Activated T-helper 2 cell treated with anti-CD3 and anti-CD28 coated beads, Interferon-gamma antibody, Interleukin-2, Interleukin-4, amounts not matched to agents 10 μg/mL and 5 μg/mL and 100 μg/mL, durations not matched to agents 14 hours and 24 hours and 36 hours (primary cell): Measurements from ENCODE around the gene KIAA0513. TPM values are rescaled to one million over a fixed set of nuclear protein-coding genes. Genes with fewer than 3 reads are reported as not detected.

Source experiments
- DNase-seq: peaks from one replicate; pipeline ENCODE4 v3.0.0; 2021; ENCODE audit warnings: low spot score
- H3K27ac Mint-ChIP-seq: one replicate; pipeline ENCODE4 v1.8.0; 2021; ENCODE audit warnings: mixed read lengths
- H3K27me3 Mint-ChIP-seq: one replicate; pipeline ENCODE4 v1.8.0; 2021; ENCODE audit warnings: low read depth, mixed read lengths
- H3K36me3 Mint-ChIP-seq: one replicate; pipeline ENCODE4 v1.8.0; 2021; ENCODE audit warnings: low read depth, mixed read lengths
- H3K4me1 Mint-ChIP-seq: one replicate; pipeline ENCODE4 v1.8.0; 2021; ENCODE audit warnings: low read depth, mixed read lengths
- H3K4me3 Mint-ChIP-seq: one replicate; pipeline ENCODE4 v1.8.0; 2021; ENCODE audit warnings: low read depth, mild to moderate bottlenecking, moderate library complexity, mixed read lengths
- H3K9me3 Mint-ChIP-seq: one replicate; pipeline ENCODE4 v1.8.0; 2021; ENCODE audit warnings: mixed read lengths
- intact Hi-C: fragments of 100-400 bp; cut with micrococcal nuclease; formaldehyde crosslinking; loops from one replicate; pipeline ENCODE4 v1.15.1; 2023
- total RNA-seq: library from RNA; stranded (reverse); gene quantifications from 2 replicates; pipeline ENCODE4 v1.2.3, GENCODE V29; 2022

KIAA0513 gene
- total RNA-seq, 1 donor from 2014 or later: 13.6 TPM

- no peak overlapping the region for H3K4me3 Mint-ChIP-seq
- no peaks in the 10 kb centered on the region for H3K9me3 Mint-ChIP-seq
- H3K4me1 Mint-ChIP-seq: no peaks in the 10 kb centered on the region
- no peak overlapping the region for H3K27ac Mint-ChIP-seq
- intact Hi-C loops: no loop called here
- DNase-seq: no peak
- no peaks in the 10 kb centered on the region for H3K36me3 Mint-ChIP-seq
- H3K27me3 Mint-ChIP-seq: no peaks in the 10 kb centered on the region
These were observed 71.0 kb downstream of the KIAA0513 start for GRCh38 chr16:85098565-85098964.

- no peaks in the 10 kb centered on the region for H3K27me3 Mint-ChIP-seq
- no peak overlapping the region for H3K27ac Mint-ChIP-seq
- peaks cover 6% of the 10 kb centered on the region for H3K4me1 Mint-ChIP-seq
- no peaks in the 10 kb centered on the region for H3K36me3 Mint-ChIP-seq
- no peak for DNase-seq
- H3K9me3 Mint-ChIP-seq: no peaks in the 10 kb centered on the region
- intact Hi-C loops: no loop called here
- no peak overlapping the region for H3K4me3 Mint-ChIP-seq
These were observed 72.7 kb downstream of the KIAA0513 start for GRCh38 chr16:85100265-85100664.

- H3K4me1 Mint-ChIP-seq: peaks cover 6% of the 10 kb centered on the region
- no peaks in the 10 kb centered on the region for H3K27me3 Mint-ChIP-seq
- no peak for DNase-seq
- no peak overlapping the region for H3K27ac Mint-ChIP-seq
- no peaks in the 10 kb centered on the region for H3K36me3 Mint-ChIP-seq
- H3K9me3 Mint-ChIP-seq: no peaks in the 10 kb centered on the region
- intact Hi-C loops: no loop called here
- no peak overlapping the region for H3K4me3 Mint-ChIP-seq
These were observed 74.5 kb downstream of the KIAA0513 start for GRCh38 chr16:85101956-85102630.

- no peaks in the 10 kb centered on the region for H3K27me3 Mint-ChIP-seq
- H3K36me3 Mint-ChIP-seq: no peaks in the 10 kb centered on the region
- no peak overlapping the region for H3K4me3 Mint-ChIP-seq
- intact Hi-C loops: no loop called here
- DNase-seq: no peak
- no peak overlapping the region for H3K27ac Mint-ChIP-seq
- H3K4me1 Mint-ChIP-seq: peaks cover 6% of the 10 kb centered on the region
- H3K9me3 Mint-ChIP-seq: no peaks in the 10 kb centered on the region
These were observed 75.8 kb downstream of the KIAA0513 start for GRCh38 chr16:85103114-85104079.

GRCh38 chr16:85104147-85104546 lies 76.6 kb downstream of the KIAA0513 start:
- Mint-ChIP-seq H3K4me3 (no peak overlapping the region), H3K4me1 (peaks cover 6% of the 10 kb centered on the region), H3K27me3 (no peaks in the 10 kb centered on the region), H3K27ac (no peak overlapping the region), H3K36me3 (no peaks in the 10 kb centered on the region), H3K9me3 (no peaks in the 10 kb centered on the region)
- intact Hi-C loops: no loop called here
- no peak for DNase-seq

GRCh38 chr16:85104821-85105391 lies 77.3 kb downstream of the KIAA0513 start:
- H3K4me3 Mint-ChIP-seq: no peak overlapping the region
- H3K27ac Mint-ChIP-seq: peak overlapping the region; percentile 18
- H3K4me1 Mint-ChIP-seq: peaks cover 6% of the 10 kb centered on the region

GRCh38 chr16:85105475-85105874 lies 77.9 kb downstream of the KIAA0513 start:
- Mint-ChIP-seq H3K27me3 (no peaks in the 10 kb centered on the region), H3K9me3 (no peaks in the 10 kb centered on the region), H3K4me3 (no peak overlapping the region), H3K36me3 (no peaks in the 10 kb centered on the region), H3K27ac (no peak overlapping the region), H3K4me1 (peaks cover 6% of the 10 kb centered on the region)
- intact Hi-C loops: no loop called here
- no peak for DNase-seq

More at GRCh38 chr16:85104821-85105391, 77.3 kb downstream of the KIAA0513 start:
- H3K9me3 Mint-ChIP-seq: no peaks in the 10 kb centered on the region
- no peaks in the 10 kb centered on the region for H3K36me3 Mint-ChIP-seq
- no peaks in the 10 kb centered on the region for H3K27me3 Mint-ChIP-seq
- no peak for DNase-seq
- intact Hi-C loops: no loop called here

GRCh38 chr16:85107083-85107482 lies 79.5 kb downstream of the KIAA0513 start:
- H3K4me1 Mint-ChIP-seq: peaks cover 6% of the 10 kb centered on the region
- H3K36me3 Mint-ChIP-seq: no peaks in the 10 kb centered on the region
- H3K27me3 Mint-ChIP-seq: no peaks in the 10 kb centered on the region
- intact Hi-C loops: no loop called here
- DNase-seq: no peak
- no peak overlapping the region for H3K4me3 Mint-ChIP-seq
- H3K9me3 Mint-ChIP-seq: no peaks in the 10 kb centered on the region
- H3K27ac Mint-ChIP-seq: no peak overlapping the region

GRCh38 chr16:85107532-85107931 lies 79.9 kb downstream of the KIAA0513 start:
- H3K4me3 Mint-ChIP-seq: no peak overlapping the region

GRCh38 chr16:85110105-85110504 lies 82.5 kb downstream of the KIAA0513 start:
- H3K27ac Mint-ChIP-seq: no peak overlapping the region
- no peaks in the 10 kb centered on the region for H3K27me3 Mint-ChIP-seq

More at GRCh38 chr16:85107532-85107931, 79.9 kb downstream of the KIAA0513 start:
- no peak for DNase-seq
- Mint-ChIP-seq H3K4me1 (peaks cover 6% of the 10 kb centered on the region), H3K9me3 (no peaks in the 10 kb centered on the region), H3K36me3 (no peaks in the 10 kb centered on the region), H3K27ac (no peak overlapping the region), H3K27me3 (no peaks in the 10 kb centered on the region)
- intact Hi-C loops: no loop called here

GRCh38 chr16:85111184-85111583 lies 83.6 kb downstream of the KIAA0513 start:
- Mint-ChIP-seq H3K9me3 (no peaks in the 10 kb centered on the region), H3K27me3 (no peaks in the 10 kb centered on the region), H3K27ac (no peak overlapping the region), H3K4me1 (peaks cover 3% of the 10 kb centered on the region), H3K36me3 (no peaks in the 10 kb centered on the region), H3K4me3 (no peak overlapping the region)
- intact Hi-C loops: loop anchor here (10.0 kb wide), 1 partner anchor 144 kb away; no protein-coding TSS in a partner anchor
- DNase-seq: no peak

More at GRCh38 chr16:85110105-85110504, 82.5 kb downstream of the KIAA0513 start:
- DNase-seq: no peak
- no peaks in the 10 kb centered on the region for H3K36me3 Mint-ChIP-seq
- H3K9me3 Mint-ChIP-seq: no peaks in the 10 kb centered on the region
- intact Hi-C loops: loop anchor here (10.0 kb wide), 1 partner anchor 145 kb away; no protein-coding TSS in a partner anchor
- peaks cover 5% of the 10 kb centered on the region for H3K4me1 Mint-ChIP-seq
- H3K4me3 Mint-ChIP-seq: no peak overlapping the region

GRCh38 chr16:85112364-85112763 lies 84.8 kb downstream of the KIAA0513 start, which contains the start of gene CIBAR2:
TSS of gene CIBAR2 (minus strand) at chr16:85112472. CDS start at chr16:85112352, 120 bp downstream.
- Mint-ChIP-seq H3K27ac (no peak within 1 kb of the TSS), H3K4me1 (peaks cover 3% of the 10 kb centered on the region), H3K27me3 (no peaks in the 10 kb centered on the region), H3K36me3 (no peaks in the 10 kb centered on the region), H3K4me3 (no peak within 1 kb of the TSS), H3K9me3 (no peaks in the 10 kb centered on the region)
- DNase-seq: no peak
- intact Hi-C loops: loop anchor here (10.0 kb wide), 1 partner anchor 142 kb away; no protein-coding TSS in a partner anchor
